Kidney epithelial cell (primary cell): ENCODE data around the gene GPX4. TPM values are rescaled to one million over a fixed set of nuclear protein-coding genes. Genes with fewer than 3 reads are reported as not detected.

Source experiments
- DNase-seq: peaks from one replicate; pipeline ENCODE4 v3.0.0-alpha.2; 2010; ENCODE audit warnings: low read depth
- H3K27me3 ChIP-seq: 2 replicates; pipeline ENCODE4 v1.6.0; 2011; ENCODE audit warnings: low read length; ENCODE audit not compliant: control insufficient read depth, insufficient read depth
- H3K36me3 ChIP-seq: 2 replicates; pipeline ENCODE4 v1.5.1; 2011; ENCODE audit warnings: low read length; ENCODE audit not compliant: control insufficient read depth, insufficient read depth
- H3K4me3 ChIP-seq: 2 replicates; pipeline ENCODE4 v1.5.1; 2011; ENCODE audit warnings: low read depth, mild to moderate bottlenecking, control low read depth, low read length
- CTCF ChIP-seq: IDR thresholded peaks from 2 replicates; pipeline ENCODE4 v1.5.1; 2011; ENCODE audit warnings: mild to moderate bottlenecking, moderate library complexity, low read length, control low read depth, inconsistent platforms; ENCODE audit not compliant: insufficient read depth, poor library complexity, severe bottlenecking
- total RNA-seq: library from RNA; depleted of rRNA; stranded (reverse); fragments of >200 nt; gene quantifications from 2 replicates; pipeline ENCODE4 v1.2.3, GENCODE V29; 2015

GPX4 gene
- total RNA-seq, 1 donor from 2014 or later, result 538 TPM

- Histone ChIP-seq H3K4me3 (no peak overlapping the region), H3K36me3 (peaks cover 10% of the 10 kb centered on the region), H3K27me3 (no peaks in the 10 kb centered on the region)
- DNase-seq, result no peak
- TF ChIP-seq CTCF, result no peak
Measured at GRCh38 chr19:1115646-1116420, 12.0 kb downstream of the GPX4 start.

- no peak for DNase-seq
- no peak for TF ChIP-seq CTCF
- Histone ChIP-seq H3K36me3 (peaks cover 11% of the 10 kb centered on the region), H3K4me3 (no peak overlapping the region), H3K27me3 (no peaks in the 10 kb centered on the region)
Measured at GRCh38 chr19:1116726-1117581, 13.2 kb downstream of the GPX4 start.

- no peak for TF ChIP-seq CTCF
- H3K4me3 ChIP-seq, result no peak overlapping the region
- no peak for DNase-seq
- H3K36me3 ChIP-seq, result peaks cover 10% of the 10 kb centered on the region
- no peaks in the 10 kb centered on the region for H3K27me3 ChIP-seq
Measured at GRCh38 chr19:1117654-1118053, 13.9 kb downstream of the GPX4 start.

GRCh38 chr19:1118999-1119398 is 15.2 kb downstream of the GPX4 start:
- peaks cover 15% of the 10 kb centered on the region for H3K36me3 ChIP-seq
- H3K4me3 ChIP-seq, result no peak overlapping the region
- no peaks in the 10 kb centered on the region for H3K27me3 ChIP-seq
- TF ChIP-seq CTCF, result no peak
- no peak for DNase-seq

- H3K27me3 ChIP-seq, result no peaks in the 10 kb centered on the region
- H3K36me3 ChIP-seq, result peaks cover 16% of the 10 kb centered on the region
- H3K4me3 ChIP-seq, result no peak overlapping the region
- TF ChIP-seq CTCF, result no peak
- no peak for DNase-seq
Measured at GRCh38 chr19:1119475-1120217, 15.9 kb downstream of the GPX4 start.
